Naive thymus-derived CD8-positive, alpha-beta T cell (primary cell): Measurements from ENCODE around the gene EIF5A2. TPM values are rescaled to one million over a fixed set of nuclear protein-coding genes. Genes with fewer than 3 reads are reported as not detected.
"Not testable (repeated sequence)": the region's sequence is repeated elsewhere in the genome, so short reads cannot be mapped to it uniquely, and the experiment has no call there.

ENCODE experiments used
- ATAC-seq, 2 donors: fragments of 150-1000 bp; cut with Tn5 transposase in 1 of 2; sonication (Bioruptor Pico), chemical (Tn5 transposase) in 1 of 2; 1 replicate in 1 of 2; 2 replicates in 1 of 2; pipeline ENCODE4 v1.10.0; 2021; ENCODE audit warnings: mild to moderate bottlenecking in 2 of 2, moderate library complexity in 2 of 2
- POLR2A ChIA-PET: fragments of 350-600 bp; sonication (Branson Sonifier 250); formaldehyde crosslinking; loops from one replicate; lab custom pipeline; 2021; ENCODE audit warnings: antibody characterized with exemption; lab: Charles Lee
- DNase-seq, 10 donors: peaks; one replicate each; pipeline versions ENCODE4 v3.0.0 to v3.0.0-alpha.2; 2020 to 2022
- H3K27ac Mint-ChIP-seq, 10 donors: one replicate each; pipeline ENCODE4 v1.8.0; 2020 to 2022; ENCODE audit warnings: mild to moderate bottlenecking in 10 of 10, mixed read lengths in 10 of 10, moderate library complexity in 4 of 10, inconsistent platforms in 1 of 10
- H3K27me3 Mint-ChIP-seq, 5 donors: one replicate each; pipeline ENCODE4 v1.8.0; 2021 to 2022; ENCODE audit warnings: mixed read lengths in 5 of 5
- H3K36me3 Mint-ChIP-seq, 3 donors: one replicate each; pipeline ENCODE4 v1.8.0; 2020 to 2022; ENCODE audit warnings: mixed read lengths in 3 of 3, mild to moderate bottlenecking in 2 of 3, inconsistent platforms in 1 of 3
- H3K4me1 Mint-ChIP-seq, 4 donors: one replicate each; pipeline ENCODE4 v1.8.0; 2021 to 2022; ENCODE audit warnings: mixed read lengths in 4 of 4
- H3K4me3 Mint-ChIP-seq, 10 donors: one replicate each; pipeline ENCODE4 v1.8.0; 2020 to 2022; ENCODE audit warnings: mild to moderate bottlenecking in 10 of 10, mixed read lengths in 10 of 10, moderate library complexity in 6 of 10, inconsistent platforms in 1 of 10
- H3K9me3 Mint-ChIP-seq, 9 donors: one replicate each; pipeline ENCODE4 v1.8.0; 2020 to 2022; ENCODE audit warnings: mixed read lengths in 9 of 9, mild to moderate bottlenecking in 3 of 9, inconsistent platforms in 1 of 9, moderate library complexity in 1 of 9
- polyA plus RNA-seq, 3 donors: library from polyadenylated mRNA; unstranded; fragments of 300-500 nt; fragmentation: Illumina TruSeq; gene quantifications; one replicate each; pipeline ENCODE4 v1.2.3, GENCODE V29; 2021
- total RNA-seq, 8 experiments: library from RNA in 2 of 8; stranded (reverse) in 2 of 8; gene quantifications; one replicate each; pipeline ENCODE4 v1.2.3 and lab custom pipeline; 2021 to 2026

Gene EIF5A2
- total and polyA plus RNA-seq, 5 experiments from 2014 or later: 9.8 to 14.8 (median 11.6) TPM

DNA sequence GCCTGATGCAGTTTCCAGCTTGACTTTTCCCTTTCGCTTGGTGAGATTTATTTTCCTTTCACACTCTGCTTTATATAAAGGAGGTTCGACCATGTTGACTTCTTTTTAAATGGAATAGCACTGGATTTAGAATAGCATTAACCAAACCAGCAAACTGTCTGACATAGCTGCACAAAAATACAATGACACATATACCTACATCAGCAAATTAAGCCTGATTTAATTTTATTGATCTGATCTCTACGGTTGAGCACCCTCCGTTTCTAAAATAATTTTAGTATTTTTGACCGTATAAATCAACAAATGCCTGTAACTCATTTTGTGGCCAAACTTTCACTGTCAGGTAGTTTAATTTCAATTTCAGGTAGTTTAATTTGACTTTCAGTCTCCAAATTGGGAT, 5.8 kb upstream of the EIF5A2 start:
- ATAC-seq (no peak), DNase-seq (no peak)
- POLR2A ChIA-PET: interaction anchor here (0.7 kb wide), 1 partner anchor 579 kb away, joined by 3 read pairs; no protein-coding TSS in a partner anchor
- peaks cover 0 to 27% (median 8%) of the 10 kb centered on the region in 3 donors for H3K36me3 Mint-ChIP-seq
- H3K9me3 Mint-ChIP-seq: peaks cover 0 to 58% (median 29%) of the 10 kb centered on the region in 9 donors
- H3K27ac Mint-ChIP-seq: no peak overlapping the region
- H3K27me3 Mint-ChIP-seq: no peaks in the 10 kb centered on the region
- no peak overlapping the region for H3K4me3 Mint-ChIP-seq
- H3K4me1 Mint-ChIP-seq: peaks cover 0 to 4% (median under 1%) of the 10 kb centered on the region in 4 donors

DNA sequence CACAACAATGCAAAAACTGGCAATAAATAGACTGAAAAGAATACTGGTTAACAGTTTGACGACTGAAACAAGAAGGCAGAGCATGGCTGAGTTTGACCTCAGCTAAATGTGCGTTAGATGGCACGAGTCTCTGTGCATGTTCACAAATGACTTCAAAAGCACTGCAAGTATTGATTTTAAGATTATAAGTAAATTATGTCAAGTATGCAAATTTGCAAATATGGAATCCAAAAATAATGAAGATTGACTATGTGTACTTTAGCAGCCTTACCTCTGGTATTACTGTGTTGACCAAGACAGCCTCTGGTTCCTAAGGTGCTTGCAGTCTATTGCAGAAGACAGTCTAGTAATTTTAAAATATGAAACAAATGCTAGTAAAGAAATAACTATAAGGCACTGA, 2.6 kb upstream of the EIF5A2 start:
- ATAC-seq: no peak
- no peaks in the 10 kb centered on the region for H3K27me3 Mint-ChIP-seq
- peak overlapping the region in 1 of 10 donors; percentile 37 for H3K27ac Mint-ChIP-seq

DNA sequence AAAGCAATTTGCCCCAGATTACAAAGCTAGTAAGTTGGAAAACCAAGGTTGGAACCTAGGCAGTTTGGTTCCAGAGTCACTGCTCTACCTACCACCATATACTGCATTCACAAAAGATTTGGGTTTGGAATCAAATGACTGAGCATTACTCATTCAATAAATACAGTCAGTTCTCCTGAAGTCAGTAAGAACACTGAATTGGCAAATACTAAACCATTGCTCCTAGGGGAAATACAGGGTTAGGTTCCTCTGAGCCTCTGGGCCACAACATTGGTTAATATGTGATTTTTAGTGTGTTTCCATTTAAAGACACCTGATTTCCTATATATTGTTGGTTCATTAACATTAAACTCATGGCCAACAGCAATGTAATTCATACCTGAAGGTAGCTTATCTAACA, 2.1 kb upstream of the EIF5A2 start:
- peak overlapping the region in 1 of 10 donors; percentile 1 for H3K4me3 Mint-ChIP-seq
- POLR2A ChIA-PET: no interaction called here

More for the DNA sequence above, 2.6 kb upstream of the EIF5A2 start:
- Mint-ChIP-seq H3K4me1 (peaks cover 6 to 21% (median 12%) of the 10 kb centered on the region in 4 donors), H3K4me3 (no peak overlapping the region), H3K36me3 (peaks cover 0 to 10% (median 0%) of the 10 kb centered on the region in 3 donors), H3K9me3 (peaks cover 0 to 37% (median 20%) of the 10 kb centered on the region in 9 donors)
- no peak for DNase-seq
- POLR2A ChIA-PET: no interaction called here

DNA sequence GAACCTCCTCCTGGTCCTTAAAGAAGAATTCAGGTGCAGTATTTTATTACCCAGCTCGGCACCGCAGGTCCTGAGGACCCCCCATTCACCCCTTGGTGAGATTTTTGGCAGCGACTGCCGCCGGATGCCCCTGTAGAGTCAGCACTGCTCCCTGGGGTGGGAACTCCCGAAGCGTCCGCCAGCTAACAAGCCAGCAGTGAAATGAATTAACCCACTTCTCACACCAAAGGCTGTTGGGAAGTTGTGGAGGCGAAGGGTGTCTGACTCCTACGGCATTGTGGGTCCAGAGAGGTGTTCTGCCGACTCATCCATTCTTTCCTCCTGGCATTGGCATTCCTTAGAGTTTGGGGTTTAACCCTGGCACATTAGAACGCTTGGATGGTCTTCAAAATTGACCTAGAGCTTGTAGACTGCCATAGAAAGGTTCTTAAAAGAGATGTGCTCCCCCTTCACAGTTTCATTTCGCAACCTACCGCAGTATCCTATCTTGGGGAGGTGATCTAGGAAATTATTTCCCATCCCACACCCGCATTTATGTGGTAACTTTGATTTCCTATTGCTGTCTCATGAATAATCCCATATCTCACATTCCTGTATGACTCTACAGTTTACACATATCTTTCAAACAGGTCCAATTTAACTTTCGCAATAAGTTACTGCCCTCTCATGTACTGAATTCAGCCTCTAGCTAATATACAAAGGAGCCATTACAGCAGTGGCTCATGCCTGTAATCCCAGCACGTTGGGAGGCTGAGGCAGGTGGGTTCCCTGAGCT, 879 bp upstream of the EIF5A2 start:
- ATAC-seq: no peak
- H3K4me3 Mint-ChIP-seq: peak overlapping the region in 9 of 10 donors; percentile 39 to 98 (median 86)
- H3K36me3 Mint-ChIP-seq: peaks cover 2 to 6% (median 2%) of the 10 kb centered on the region in 3 donors
- peaks cover 0 to 36% (median 18%) of the 10 kb centered on the region in 9 donors for H3K9me3 Mint-ChIP-seq
- POLR2A ChIA-PET: interaction anchor here (1.2 to 1.8 kb wide), 3 partner anchors 9 to 39 kb away, joined by 3 to 28 read pairs (median 3); partner anchors contain the start of gene RPL22L1
- H3K27ac Mint-ChIP-seq: peak overlapping the region; percentile 50 to 98 (median 91)
- H3K27me3 Mint-ChIP-seq: no peaks in the 10 kb centered on the region
- DNase-seq: peak in 4 of 10 donors; percentile 6 to 7 (median 6)
- peaks cover 6 to 26% (median 15%) of the 10 kb centered on the region in 4 donors for H3K4me1 Mint-ChIP-seq

More for the DNA sequence above, 2.1 kb upstream of the EIF5A2 start:
- DNase-seq (no peak), ATAC-seq (no peak)
- Mint-ChIP-seq H3K27me3 (no peaks in the 10 kb centered on the region), H3K36me3 (peaks cover 0 to 10% (median 2%) of the 10 kb centered on the region in 3 donors), H3K9me3 (peaks cover 0 to 36% (median 18%) of the 10 kb centered on the region in 9 donors), H3K4me1 (peaks cover 6 to 25% (median 15%) of the 10 kb centered on the region in 4 donors), H3K27ac (peak overlapping the region in 1 of 10 donors; percentile 37)

DNA sequence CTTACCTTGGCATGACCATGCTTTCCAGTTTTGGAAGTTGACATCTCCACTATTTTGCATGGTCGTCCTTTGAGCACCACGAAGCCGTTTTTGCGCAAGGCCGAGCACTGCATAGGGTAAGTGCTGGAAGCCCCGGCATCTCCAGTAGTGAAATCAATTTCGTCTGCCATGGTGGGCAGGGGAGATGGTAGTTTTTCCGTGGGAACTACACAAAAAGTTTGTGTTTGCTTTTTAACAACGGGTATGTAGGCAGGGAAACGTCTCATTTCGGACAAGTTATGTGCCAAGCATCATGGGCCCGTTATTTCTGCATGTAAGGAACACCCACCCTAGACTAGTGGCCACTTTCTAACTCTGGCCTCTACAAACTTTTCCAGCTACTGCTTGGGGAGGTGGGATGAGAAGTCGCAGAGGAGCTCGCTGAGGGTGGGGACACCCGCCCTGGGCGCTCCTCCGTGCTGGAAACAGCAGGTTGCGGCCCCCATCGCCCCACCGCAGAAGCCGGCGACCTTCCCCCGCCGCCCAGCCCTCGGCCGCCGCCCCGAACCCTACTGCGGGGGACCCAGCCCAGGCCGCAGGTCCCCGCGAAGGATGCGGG, 701 bp downstream of the EIF5A2 start:
- POLR2A ChIA-PET: interaction anchor here (0.6 to 1.8 kb wide), 3 partner anchors 31 to 138 kb away, joined by 3 to 28 read pairs (median 3); partner anchors contain the start of gene RPL22L1
- Mint-ChIP-seq H3K27me3 (no peaks in the 10 kb centered on the region), H3K36me3 (peaks cover 6 to 8% (median 6%) of the 10 kb centered on the region in 3 donors), H3K4me1 (peaks cover 6 to 26% (median 15%) of the 10 kb centered on the region in 4 donors), H3K4me3 (peak overlapping the region; percentile 86 to 99 (median 96)), H3K27ac (peak overlapping the region in 9 of 10 donors; percentile 29 to 98 (median 65)), H3K9me3 (peaks cover 0 to 32% (median 18%) of the 10 kb centered on the region in 9 donors)
- DNase-seq: peak in 1 of 10 donors; percentile 9
- ATAC-seq: no peak

DNA sequence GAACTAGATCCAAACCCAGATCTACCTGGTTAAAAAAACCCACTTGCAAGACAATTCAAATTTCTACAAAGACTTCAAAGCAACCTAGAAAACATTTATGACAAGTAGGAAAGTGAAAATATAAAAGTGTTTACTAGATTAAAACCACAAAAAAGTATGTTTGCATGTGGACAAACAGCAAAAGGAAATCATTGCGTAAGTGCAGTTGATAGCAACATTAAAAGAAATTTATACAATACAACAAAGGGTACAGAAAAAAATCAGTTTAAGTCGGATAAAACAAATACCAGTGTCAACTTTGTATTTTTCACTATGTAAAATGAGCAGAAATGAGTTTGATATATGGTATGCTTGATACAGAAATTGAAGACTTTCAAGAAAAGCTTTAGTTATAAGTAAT, 2.6 kb downstream of the EIF5A2 start:
- Mint-ChIP-seq H3K27ac (no peak overlapping the region), H3K27me3 (no peaks in the 10 kb centered on the region), H3K9me3 (peaks cover 0 to 22% (median 11%) of the 10 kb centered on the region in 9 donors), H3K4me3 (no peak overlapping the region), H3K36me3 (peaks cover 11 to 19% (median 19%) of the 10 kb centered on the region in 3 donors), H3K4me1 (peaks cover 6 to 26% (median 14%) of the 10 kb centered on the region in 4 donors)
- no peak for ATAC-seq
- POLR2A ChIA-PET: no interaction called here
- DNase-seq: no peak

DNA sequence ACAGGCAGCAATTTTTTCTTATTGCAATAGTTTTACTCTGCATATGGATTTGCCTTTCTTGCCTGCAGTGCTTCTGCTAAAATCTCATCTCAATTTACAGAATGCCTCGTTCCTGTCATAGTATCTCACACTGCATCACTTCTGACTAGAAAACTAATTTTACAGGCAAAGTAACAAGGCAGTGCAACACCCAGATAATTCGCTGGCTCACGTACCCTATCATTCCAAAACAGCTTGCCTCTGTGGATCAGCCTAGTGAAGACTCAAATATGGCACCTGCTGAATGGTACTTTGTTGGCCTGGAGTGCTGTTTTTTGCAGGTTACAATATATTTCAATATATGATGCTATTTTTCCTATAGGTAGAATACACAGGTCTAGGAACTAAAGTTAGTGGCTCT, 5.3 kb downstream of the EIF5A2 start:
- peaks cover 0 to 4% (median 0%) of the 10 kb centered on the region in 9 donors for H3K9me3 Mint-ChIP-seq
- H3K4me3 Mint-ChIP-seq: no peak overlapping the region
- H3K27me3 Mint-ChIP-seq: no peaks in the 10 kb centered on the region
- H3K36me3 Mint-ChIP-seq: peaks cover 5 to 31% (median 30%) of the 10 kb centered on the region in 3 donors
- no peak overlapping the region for H3K27ac Mint-ChIP-seq
- ATAC-seq: no peak
- DNase-seq: no peak
- POLR2A ChIA-PET: interaction anchor here (0.7 kb wide), 1 partner anchor 1363 kb away, joined by 7 read pairs; no protein-coding TSS in a partner anchor
- peaks cover under 1 to 20% (median 10%) of the 10 kb centered on the region in 4 donors for H3K4me1 Mint-ChIP-seq

DNA sequence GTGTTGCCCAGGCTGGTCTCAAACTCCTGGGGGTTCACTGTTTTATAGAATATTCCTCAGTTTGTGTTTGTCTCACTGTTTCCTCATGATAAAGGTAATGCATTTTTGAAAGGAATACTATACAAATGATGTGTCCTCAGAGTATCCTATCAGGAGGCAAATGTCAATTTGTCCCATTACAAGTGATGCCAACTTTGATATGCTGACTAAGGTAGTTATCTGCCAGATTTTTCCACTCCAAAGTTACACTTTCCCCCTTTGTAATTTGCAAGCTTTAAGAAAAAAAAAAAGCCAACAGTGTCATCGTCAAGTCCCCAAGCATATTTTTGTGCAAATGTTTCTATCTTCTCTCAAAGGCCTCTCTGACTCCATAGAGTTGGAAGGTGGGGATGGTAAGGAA, 9.0 kb downstream of the EIF5A2 start:
- H3K4me3 Mint-ChIP-seq: no peak overlapping the region
- no peak overlapping the region for H3K27ac Mint-ChIP-seq
- no peaks in the 10 kb centered on the region for H3K4me1 Mint-ChIP-seq
- POLR2A ChIA-PET: no interaction called here
- H3K27me3 Mint-ChIP-seq: no peaks in the 10 kb centered on the region
- DNase-seq: no peak
- ATAC-seq: no peak
- H3K9me3 Mint-ChIP-seq: peaks cover 0 to 12% (median 0%) of the 10 kb centered on the region in 9 donors
- H3K36me3 Mint-ChIP-seq: peaks cover 5 to 44% (median 40%) of the 10 kb centered on the region in 3 donors

DNA sequence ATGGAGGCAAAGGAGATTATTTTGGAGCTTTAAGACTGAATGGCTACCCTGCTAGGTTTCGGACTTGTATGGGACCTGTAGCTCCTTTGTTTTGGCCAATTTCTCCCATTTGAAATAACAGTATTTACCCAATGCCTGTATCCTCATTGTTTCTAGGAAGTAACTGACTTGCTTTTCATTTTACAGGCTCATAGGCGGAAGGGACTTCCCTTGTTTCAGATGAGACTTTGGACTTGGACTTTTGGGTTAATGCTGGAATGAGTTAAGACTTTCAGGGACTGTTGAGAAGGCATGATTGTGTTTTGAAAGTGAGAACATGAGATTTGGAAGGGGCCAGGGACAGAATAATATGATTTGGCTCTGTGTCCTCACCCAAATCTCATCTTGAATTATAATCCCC, 10.5 kb downstream of the EIF5A2 start:
- Mint-ChIP-seq H3K9me3 (peaks cover 0 to 12% (median 0%) of the 10 kb centered on the region in 9 donors), H3K4me3 (no peak overlapping the region), H3K36me3 (peaks cover 5 to 47% (median 47%) of the 10 kb centered on the region in 3 donors), H3K27ac (no peak overlapping the region), H3K27me3 (no peaks in the 10 kb centered on the region), H3K4me1 (no peaks in the 10 kb centered on the region)
- POLR2A ChIA-PET: no interaction called here
- DNase-seq (no peak), ATAC-seq (no peak)

DNA sequence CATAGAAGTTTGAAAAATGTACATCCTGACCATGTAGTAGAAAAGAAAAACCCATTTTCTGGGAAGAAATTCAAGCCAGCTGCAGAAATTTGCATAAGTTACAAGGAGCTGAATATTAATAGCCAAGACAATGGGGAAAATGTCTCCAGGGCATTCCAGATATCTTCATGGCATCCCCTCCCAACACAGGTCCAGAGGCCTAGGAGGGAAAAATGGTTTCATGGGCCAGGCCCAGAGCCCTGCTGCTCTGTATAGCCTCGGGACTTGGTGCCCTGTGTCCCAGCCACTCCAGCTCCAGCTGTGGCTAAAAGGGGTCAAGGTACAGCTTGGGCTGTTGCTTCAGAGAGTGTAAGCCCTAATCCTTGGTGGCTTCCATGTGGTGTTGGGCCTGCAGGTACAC, 11.2 kb downstream of the EIF5A2 start:
- H3K27ac Mint-ChIP-seq, H3K27me3 Mint-ChIP-seq, POLR2A ChIA-PET, ATAC-seq, H3K4me3 Mint-ChIP-seq, H3K4me1 Mint-ChIP-seq, DNase-seq: not testable (repeated sequence)
- peaks cover 5 to 49% (median 43%) of the 10 kb centered on the region in 3 donors for H3K36me3 Mint-ChIP-seq
- peaks cover 0 to 12% (median 0%) of the 10 kb centered on the region in 9 donors for H3K9me3 Mint-ChIP-seq

DNA sequence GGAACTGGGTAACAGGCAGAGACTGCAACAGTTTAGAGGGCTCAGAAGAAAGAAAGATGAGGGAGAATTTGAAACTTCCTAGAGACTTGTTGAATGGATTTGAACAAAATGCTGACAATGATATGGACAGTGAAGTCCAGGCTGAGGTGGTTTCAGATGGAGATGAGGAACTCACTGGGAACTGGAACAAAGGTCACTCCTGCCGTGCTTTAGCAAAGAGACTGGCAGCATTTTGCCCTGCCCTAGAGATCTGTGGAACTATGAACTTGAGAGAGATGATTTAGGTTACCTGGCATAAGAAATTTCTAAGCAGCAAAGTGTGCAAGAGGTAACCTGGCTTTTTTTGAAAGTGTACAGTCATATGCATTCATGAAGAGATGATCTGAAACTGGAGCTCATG, 11.7 kb downstream of the EIF5A2 start:
- DNase-seq (no peak), ATAC-seq (no peak)
- Mint-ChIP-seq H3K27me3 (no peaks in the 10 kb centered on the region), H3K9me3 (peaks cover 0 to 12% (median 0%) of the 10 kb centered on the region in 9 donors), H3K36me3 (peaks cover 2 to 45% (median 42%) of the 10 kb centered on the region in 3 donors), H3K4me3 (no peak overlapping the region), H3K27ac (no peak overlapping the region), H3K4me1 (no peaks in the 10 kb centered on the region)
- POLR2A ChIA-PET: no interaction called here

DNA sequence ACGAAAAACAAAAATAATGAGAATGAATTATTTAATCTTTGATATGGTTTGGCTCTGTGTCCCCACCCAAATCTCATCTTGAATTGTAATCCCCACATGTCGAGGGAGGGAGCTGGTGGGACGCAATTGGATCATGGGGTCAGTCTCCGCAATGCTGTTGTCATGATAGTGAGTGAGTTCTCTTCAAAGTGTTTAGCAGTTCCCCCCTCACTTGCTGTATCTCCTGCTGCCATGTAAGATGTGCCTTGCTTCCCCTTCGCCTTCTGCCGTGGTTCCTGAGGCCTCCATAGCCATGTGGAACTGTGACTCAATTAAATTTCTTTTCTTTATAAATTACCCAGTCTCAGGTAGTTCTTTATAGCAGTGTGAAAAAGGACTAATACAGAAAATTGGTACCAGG, 12.1 kb downstream of the EIF5A2 start:
- H3K27ac Mint-ChIP-seq, POLR2A ChIA-PET: not testable (repeated sequence)
- peaks cover 1 to 44% (median 43%) of the 10 kb centered on the region in 3 donors for H3K36me3 Mint-ChIP-seq

More for the DNA sequence above, 12.1 kb downstream of the EIF5A2 start:
- DNase-seq, H3K4me3 Mint-ChIP-seq, H3K27me3 Mint-ChIP-seq, H3K4me1 Mint-ChIP-seq, ATAC-seq: not testable (repeated sequence)
- H3K9me3 Mint-ChIP-seq: peaks cover 0 to 12% (median 0%) of the 10 kb centered on the region in 9 donors
